Effector CD4-positive, alpha-beta T cell (primary cell): ENCODE measurements around the gene C1QTNF6.
A peak's percentile ranks its signal among the peaks of the same experiment; 100 is the strongest.

Experiments used
- DNase-seq: peaks from one replicate; pipeline ENCODE4 v3.0.0-alpha.2; 2020

The C1QTNF6 gene

DNA sequence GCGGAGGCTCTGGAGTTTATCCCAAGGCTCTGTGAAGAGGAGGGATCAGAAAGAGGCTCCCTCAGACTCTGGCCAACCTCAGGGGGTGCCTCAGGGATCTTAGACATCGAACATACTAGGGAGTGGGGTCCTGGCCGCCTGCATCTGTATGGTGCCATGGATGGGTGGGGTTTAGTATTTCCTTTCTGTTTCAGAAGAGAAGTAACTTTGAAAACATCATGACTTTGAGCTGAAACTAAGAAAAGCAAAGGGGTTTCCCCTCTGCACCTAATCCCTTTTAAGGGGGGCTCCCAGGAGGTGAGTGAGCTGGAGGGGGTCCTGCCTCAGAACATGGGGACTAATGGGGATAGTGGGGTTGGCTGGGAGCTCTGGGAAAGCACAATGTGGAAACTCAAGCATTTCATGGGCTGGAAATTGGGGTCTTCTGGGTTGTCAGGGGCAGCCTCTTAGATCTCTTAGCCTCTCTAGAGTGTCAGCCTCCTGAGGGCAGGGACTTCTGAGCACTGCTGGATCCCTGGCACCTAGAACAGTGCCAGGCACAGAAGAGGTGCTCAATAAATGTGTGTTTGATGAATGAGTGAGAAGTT, 36.0 kb upstream of the C1QTNF6 start:
- no peak for DNase-seq

DNA sequence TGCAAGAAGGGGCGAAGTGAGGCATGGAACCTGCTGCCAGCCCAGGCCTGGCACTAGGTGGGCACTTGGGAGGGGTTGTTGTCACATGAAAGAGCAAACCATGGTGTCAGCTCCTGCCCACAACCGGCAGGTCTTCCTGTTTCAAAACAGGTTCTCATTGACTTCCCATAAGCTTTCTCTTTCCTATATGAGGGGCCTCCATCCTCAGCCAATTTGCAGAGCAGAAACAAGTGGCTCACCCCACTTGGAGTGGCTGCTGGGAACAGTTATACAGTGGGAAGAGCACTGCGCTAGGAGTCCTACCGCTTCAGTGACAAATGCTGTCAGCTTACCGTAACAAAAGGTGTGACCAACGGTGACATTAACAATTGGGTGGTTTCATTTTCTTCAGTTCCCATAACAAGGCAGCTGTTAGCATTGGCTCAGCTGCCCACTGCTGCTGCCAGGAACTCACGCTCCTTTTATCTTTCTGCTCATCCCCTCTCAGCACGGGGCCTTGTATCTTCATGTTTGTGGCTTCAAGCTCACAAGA, 34.5 kb upstream of the C1QTNF6 start:
- DNase-seq, result no peak

DNA sequence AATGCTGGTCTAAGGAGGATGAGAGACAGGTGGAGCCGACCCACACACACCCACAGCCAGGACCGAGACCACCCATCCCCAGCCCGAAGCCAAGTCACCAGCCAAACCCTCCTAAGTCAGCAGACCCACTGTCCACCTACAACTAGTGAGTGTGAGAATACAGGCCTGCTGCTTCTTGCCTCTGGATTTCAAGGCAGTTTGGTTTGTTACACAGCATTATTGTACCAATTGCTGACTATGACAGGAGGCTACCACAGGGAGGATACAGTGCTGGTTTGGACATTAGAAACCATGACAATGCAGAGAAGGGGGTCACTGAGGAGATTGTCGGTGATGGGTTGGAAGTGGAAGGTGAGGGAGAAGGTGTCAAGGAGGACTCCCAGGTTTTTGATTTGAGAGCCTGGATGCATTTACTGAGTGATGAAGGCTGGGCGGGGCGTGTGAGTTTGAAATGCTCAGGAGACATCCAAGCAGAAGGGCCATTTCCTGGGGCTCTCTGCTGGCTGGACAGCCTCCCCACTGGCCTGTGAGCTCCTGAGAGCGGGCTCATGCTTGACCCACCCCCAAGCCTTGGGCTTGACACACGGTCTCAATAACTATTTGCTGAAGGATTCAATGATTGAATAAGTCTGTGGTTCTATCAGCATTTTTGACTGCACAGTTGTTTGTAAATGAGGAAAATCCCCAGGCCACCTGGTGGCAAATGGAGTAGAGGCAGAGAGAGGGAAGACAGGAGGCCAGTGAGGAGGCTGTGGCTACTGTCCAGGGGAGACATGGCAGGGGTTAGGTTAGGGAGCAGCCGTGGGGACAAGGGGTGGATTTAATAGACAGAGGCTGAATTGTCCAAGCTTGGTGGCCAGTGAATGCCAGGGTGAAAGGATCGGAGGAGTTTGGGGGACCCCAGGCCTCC, 33.6 kb upstream of the C1QTNF6 start:
- DNase-seq, result no peak

DNA sequence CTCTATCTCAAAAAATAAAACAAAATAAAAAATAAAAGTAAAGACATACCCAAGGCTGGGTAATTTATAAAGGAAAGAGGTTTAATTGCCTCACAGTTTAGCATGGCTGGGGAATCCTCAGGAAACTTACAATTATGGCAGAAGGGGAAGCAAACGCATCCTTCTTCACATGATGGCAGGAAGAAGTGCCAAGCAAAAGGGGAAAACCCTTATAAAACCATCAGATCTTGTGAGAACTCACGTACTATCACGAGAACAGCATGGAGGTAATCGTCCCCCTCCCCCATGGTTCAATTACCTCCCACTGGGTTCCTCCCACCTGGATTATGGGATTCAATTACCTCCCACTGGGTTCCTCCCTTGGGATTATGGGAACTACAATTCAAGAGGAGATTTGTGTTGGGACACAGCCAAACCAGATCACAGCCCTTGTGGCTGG, 32.5 kb upstream of the C1QTNF6 start:
- DNase-seq, result no peak

- no peak for DNase-seq
Observed at GRCh38 chr22:37219533-37219932, 31.5 kb upstream of the C1QTNF6 start.

DNA sequence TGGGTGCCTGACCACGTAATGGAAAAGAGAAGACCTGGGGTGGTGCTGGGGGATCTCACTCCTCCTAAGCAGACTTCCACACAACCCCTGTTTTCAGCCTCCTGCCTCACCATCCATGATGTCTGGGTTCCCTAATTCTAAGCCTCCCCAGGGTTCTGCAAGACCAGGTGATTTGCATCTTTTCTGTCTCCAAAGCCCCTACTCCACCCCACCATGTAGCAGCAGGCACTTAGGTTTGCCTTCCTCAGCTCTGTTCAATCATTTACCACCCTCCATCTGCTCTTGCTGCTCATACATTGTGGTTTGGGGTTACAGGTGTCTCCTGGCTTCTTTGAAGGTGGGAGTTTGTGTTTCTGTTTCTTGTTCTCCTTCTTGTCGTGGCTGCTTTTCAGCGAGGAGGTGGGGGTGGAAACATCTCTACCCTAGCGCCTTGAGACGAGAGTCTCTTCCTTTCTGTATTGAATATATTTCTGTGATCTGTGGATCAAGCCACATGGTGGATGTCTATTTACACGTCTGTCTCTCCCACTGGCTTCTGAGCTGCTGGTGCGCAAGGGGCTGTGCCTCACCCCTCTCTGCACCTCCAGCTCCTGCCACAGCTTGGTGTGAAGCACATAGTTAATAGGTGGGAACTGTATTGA, 30.8 kb upstream of the C1QTNF6 start:
- peak; percentile 70 for DNase-seq

DNA sequence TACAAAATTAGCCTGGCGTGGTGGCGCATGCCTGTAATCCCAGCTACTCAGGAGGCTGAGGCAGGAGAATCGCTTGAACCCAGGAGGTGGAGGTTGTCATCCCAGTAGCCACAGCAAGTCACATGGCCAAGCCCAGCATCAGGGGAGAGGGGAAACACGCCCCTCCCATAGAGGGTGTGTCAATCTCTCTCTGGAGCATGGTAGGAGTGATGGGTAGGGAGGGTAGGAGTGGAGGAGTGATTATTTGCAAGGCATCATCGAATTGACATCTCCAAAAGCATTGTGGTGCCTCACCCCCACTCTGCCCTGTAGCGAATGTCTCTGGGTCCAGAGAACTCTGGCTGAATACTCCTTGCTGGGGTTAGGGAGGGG, 30.3 kb upstream of the C1QTNF6 start:
- no peak for DNase-seq

DNA sequence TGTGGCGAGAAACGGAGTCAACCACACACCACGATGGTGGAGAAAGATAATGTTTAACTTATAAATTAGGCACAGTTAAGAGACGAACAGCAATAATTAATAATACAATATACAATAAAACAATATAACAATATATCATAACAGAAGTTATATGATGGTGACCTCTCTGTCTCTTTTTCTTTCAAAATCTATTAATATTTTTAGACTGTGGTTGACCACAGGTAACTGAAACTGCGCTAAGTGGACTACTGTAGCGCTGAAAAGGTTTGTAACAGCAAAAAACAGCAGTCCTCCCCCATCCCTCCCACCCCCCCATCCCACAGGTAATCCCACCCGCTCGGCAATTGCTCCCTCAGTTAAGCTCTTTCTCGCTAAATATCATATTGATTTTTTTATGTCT, 27.8 kb upstream of the C1QTNF6 start:
- DNase-seq, result no peak

GRCh38 chr22:37214731-37215030, 26.6 kb upstream of the C1QTNF6 start:
- DNase-seq, result no peak

DNA sequence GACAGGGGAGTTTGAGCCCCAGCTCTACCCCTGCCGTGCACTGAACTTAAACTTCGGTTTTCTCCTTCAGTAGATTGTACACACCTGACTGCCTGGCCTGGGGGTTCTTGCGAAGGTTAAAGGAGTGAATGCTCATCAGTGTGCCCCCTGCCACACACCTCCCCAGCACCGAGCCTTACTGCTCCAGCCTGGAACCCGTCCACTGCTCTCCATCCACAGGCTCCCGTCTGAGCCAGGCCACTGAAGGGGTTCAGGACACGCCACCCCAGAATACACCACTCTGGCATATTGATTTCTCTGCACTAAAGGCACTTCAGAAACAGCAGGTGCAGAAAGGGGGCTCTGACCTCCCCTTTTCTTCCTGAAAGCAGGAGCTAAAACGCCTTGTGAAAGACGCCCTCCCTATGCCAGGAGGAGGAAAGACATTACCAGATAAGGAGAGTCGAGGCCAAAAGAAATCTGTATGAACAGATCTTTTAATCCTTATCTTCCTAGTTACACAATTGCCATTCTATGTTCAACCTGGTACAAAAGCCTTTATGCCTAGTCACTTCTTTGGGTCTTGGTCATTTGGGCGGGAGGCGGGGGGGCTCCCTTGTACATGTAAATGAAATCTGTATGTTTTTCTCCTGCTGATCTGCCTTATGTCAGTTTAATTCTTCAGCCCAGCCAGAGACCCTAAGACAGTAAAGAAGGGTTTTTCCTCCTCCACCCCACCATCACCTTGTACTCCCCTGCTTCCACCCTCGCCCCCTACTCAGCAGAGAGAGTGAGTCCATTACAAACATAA, 26.1 kb upstream of the C1QTNF6 start:
- no peak for DNase-seq

GRCh38 chr22:37213218-37213855, 25.3 kb upstream of the C1QTNF6 start:
- no peak for DNase-seq

DNA sequence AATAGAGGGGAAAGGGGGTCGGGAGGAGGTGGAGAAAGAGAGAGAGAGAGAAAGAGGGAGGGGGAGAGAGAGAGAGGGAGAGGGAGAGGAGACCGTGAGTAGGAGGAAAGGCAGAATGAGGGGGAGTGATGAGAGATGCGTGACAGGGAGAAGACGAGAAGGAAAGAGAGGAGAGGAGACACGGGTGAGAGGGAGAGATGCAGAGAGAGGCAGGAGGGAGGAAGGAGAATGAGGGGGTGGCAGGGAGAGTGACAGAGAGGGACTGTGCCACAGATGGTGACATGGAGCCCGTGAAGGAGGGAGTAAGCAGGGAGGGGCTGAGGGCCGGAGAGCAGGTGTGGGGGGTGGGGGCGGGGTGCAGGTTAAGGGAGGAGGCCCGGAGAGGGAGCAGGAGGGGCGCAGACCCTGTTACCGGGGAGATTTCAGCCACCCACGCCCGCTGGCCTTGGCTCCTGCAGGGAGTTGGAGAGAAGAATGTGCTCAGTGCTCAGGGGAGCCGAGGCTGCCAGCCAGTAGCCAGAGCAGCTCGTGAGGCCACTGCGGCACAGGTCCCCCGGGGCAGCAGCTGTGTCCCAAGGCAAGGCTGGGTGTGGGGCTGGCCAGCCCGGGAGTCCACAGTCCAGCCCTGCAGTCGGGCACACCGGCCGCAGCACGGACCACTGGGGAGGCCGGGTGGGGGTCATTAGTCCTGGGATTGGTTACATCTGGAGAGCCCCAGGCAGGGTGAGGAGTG, 24.3 kb upstream of the C1QTNF6 start, which contains the start of gene SSTR3:
Gene SSTR3 (minus strand): TSS at position 304 of the 733 bp plus-strand sequence. CDS start 4,674 bp downstream, outside the sequence.
- DNase-seq, result no peak

DNA sequence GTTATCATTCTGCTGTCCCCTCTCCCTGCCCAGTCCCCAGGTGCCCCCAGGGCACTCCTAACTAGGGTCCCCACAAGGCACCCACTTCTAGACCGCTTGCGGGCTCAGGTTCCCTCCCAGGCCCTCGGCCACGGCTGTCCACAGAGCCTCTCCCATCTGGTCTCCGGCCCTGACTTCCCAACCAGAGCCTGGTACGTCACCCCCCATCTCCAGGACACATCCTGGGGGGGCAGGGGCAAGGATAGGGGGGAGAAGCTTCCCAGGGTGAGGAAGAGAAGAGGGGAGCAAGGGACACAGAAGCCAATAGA, 23.8 kb upstream of the C1QTNF6 start:
- DNase-seq, result no peak

GRCh38 chr22:37211075-37211865, 23.2 kb upstream of the C1QTNF6 start:
- no peak for DNase-seq

DNA sequence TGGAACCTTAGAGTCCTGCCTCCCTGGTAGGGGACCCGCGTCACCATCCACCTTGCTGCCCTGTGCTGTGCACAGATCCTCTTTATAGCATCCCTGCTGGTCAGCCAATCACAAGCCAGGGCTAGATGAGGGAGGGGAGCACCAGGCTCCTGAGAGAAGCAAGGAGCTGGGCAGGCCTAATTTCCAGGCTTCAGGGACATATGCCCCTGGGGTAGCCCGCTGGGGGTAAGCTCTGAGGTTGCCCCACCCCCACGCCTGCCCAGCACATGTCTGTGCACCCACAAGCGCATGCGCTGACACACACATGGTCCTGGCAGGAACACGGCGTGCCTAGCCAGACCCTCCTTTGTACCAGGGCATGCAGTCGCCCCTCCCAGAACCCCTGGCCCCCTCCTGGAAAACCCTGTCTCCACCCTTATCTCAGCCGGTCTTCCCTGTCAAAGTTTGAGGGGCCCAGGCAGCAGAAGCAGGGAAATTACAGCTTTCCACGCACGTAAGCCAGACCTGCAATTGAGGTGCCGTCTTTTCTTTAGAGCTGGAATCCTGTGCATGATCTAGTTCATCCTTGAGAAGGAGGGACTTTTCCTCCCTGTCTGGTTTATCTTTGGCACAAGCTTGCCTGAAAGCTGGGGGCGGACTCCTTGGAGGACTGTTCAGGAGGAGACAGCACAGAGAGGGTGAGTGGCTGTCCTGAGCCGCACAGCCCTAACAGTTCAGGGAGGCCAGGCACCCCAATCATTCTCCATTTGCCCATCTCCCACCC, 22.2 kb upstream of the C1QTNF6 start:
- DNase-seq, result no peak

DNA sequence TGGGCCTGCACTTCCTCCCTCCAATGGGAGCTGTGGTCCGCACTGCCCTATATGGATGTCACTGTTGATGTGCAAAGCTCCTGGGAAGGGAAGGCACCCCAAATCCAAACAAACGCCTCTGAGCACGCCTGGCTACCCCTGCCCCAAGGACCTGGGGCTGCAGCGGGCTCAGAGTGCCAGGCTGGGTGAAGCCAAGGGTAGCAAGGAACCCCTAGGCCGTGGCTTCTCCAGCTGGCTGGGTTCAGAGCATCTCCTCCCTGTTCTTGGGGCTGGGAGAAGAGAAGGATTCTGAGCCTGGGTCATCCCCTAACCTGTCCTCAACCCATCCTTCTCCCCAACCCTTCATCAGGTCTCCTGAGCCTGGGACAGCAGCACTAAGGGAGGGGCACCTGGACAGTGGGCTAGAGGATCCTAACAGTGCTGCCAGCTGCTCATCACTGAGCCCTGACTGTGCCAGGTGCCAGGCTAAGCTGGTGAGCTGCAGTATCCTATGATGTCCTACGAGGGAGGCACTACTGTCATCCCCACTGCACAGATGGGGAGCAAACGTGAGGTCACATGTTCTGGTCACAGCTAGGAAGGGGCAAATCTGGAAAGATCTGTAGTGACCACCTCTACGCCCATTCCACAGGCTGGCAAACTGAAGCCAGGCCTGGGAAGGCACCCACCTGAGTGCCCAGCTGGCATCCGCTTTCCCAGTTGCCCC, 21.2 kb upstream of the C1QTNF6 start:
- no peak for DNase-seq

- DNase-seq, result no peak
Observed at GRCh38 chr22:37208401-37209139, 20.5 kb upstream of the C1QTNF6 start.

- DNase-seq, result no peak
Observed at GRCh38 chr22:37207981-37208380, 19.9 kb upstream of the C1QTNF6 start.
